GM18873 (cell line): ENCODE results near the gene DNAJA2.

Experiments
- ATAC-seq: cut with Tn5 transposase; IDR thresholded peaks from one replicate; pipeline ENCODE4 v1.9.1; 2021; ENCODE audit warnings: mild to moderate bottlenecking, moderate library complexity, moderate number of reproducible peaks; ENCODE audit not compliant: unreplicated experiment, low FRiP score

The DNAJA2 gene

DNA sequence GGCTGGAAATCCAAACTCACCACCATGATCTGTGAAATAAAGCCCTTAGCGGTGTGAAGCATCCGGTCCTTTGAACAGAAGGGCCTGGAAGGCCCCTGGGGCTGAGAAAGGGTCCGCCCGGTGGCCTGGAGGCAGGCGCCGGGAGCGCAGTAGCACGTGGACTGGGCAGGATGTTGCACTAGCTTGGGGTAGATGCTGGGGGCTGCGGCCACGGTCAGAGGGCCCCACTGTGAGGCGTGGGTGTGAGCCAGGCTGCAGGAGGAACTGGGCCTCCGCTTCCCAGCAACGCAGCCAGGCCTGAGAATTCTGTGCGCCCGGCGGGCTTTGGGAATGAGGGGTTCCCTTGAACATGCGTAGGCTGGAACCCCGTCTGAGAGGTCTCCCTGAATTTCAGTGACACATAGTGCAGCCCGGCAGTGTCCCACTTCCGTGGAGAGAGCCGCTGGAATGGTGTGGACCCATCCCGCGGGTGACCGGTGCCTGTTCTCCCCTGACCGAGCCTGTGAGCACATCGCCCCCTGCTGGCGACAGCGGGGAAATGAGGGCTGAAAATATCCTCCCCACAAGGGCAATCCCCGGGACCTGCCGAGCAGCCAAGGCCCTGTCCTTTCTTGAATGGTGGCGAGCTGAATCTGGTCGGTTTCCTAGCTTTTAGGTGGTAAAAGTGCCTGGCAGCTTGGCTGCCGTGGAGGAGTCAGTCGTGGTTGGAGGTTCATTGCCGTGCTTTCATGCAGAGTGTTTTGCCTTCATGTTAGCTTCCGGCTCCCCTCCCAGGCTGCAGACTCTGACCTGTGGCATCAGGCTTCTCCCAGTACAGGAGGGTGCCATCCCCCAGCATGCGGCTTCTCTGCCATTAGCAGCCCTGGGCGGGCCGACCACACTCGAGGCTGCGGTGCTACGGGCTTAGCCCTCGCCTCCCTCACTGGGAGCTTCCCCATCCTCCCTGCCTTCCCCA, 43.8 kb downstream of the DNAJA2 start:
- peak; percentile 77 for ATAC-seq

DNA sequence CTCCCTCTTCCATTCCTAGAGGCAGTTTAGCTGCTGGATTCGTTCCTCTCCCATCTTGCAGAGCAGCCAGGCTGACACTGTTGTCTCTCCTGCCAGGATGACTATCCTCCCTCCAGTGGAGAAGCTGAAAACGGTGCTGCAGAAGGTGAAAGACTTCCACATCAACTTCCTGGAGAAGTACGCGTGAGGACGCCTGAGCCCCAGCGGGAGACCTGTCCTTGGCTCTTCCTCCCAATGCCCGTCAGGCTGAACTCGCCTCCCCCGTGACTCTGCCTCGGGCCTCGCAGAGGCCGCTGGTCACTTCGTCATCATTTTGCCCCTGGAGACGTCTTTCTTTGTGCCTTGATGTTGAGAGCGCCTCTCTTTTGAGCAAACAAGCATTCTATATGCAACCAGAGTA, 44.7 kb downstream of the DNAJA2 start:
- ATAC-seq = no peak

DNA sequence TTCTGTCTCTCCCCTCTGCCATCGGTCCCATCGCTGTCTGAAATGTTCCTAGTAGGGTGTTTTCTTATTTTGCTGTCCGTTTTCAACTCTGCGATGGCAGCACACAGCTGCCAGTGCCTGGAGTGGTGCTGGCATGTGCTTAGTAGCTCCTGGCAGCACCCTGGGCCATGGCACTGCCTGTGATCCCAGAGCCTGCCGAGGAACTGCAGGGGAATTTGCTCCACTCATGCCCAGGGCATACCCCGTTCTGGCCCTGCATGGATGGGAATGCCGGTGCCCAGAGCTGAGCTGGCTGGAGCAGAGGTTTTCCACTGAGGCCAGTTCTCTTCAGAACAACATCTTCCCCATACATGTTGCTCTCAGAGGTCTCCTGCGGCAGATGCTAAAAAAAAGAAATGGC, 46.2 kb downstream of the DNAJA2 start:
- no peak for ATAC-seq

DNA sequence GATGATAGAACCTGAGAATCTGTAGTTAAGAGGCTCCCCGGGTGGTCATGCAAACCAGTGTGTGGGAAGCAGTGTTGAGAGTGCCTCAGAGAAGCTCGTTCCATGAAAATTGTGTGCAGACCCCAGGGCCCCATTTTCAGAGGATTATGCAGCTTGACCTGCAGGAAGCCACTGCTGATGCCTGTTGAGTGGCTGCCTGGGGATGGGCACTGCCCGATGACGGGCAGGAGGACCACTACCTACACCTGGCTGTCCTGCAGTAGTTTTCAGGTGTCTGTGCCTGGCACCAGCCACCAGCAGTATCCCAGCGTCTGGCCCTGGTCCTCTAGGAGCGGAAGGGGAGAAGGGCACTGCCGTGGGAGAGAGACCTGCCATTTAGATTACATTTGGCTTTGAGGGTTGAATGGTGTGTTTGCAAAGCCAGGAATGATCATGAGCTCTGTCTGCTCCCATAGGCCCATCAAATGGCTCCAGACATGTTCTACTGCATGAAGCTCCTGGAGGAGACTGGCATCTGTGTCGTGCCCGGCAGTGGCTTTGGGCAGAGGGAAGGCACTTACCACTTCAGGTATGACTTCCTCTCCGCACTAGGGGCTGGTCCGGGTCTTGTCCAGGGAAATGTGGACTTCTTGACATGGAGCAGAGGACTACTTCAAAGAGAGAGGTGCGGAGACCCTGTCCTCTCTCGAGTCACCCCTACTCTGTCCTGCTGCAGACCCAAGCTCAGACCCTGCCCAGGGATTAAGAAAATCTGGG, 46.8 kb downstream of the DNAJA2 start:
- no peak for ATAC-seq

DNA sequence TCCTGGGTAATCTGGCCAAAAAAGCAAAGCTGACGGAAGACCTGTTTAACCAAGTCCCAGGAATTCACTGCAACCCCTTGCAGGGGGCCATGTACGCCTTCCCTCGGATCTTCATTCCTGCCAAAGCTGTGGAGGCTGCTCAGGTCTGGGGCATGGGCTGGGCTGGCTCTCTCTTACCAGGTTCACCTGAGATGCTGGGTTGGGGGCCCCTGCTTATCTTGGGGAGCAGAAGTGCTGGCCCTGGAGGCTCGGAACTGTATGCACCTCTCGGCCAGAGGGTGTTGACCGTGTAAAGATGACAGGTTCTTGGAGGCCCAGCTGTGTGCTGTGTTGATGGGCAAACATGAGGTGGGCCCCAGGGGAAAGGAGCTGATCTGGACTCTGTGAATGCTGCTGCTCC, 49.1 kb downstream of the DNAJA2 start:
- no peak for ATAC-seq

DNA sequence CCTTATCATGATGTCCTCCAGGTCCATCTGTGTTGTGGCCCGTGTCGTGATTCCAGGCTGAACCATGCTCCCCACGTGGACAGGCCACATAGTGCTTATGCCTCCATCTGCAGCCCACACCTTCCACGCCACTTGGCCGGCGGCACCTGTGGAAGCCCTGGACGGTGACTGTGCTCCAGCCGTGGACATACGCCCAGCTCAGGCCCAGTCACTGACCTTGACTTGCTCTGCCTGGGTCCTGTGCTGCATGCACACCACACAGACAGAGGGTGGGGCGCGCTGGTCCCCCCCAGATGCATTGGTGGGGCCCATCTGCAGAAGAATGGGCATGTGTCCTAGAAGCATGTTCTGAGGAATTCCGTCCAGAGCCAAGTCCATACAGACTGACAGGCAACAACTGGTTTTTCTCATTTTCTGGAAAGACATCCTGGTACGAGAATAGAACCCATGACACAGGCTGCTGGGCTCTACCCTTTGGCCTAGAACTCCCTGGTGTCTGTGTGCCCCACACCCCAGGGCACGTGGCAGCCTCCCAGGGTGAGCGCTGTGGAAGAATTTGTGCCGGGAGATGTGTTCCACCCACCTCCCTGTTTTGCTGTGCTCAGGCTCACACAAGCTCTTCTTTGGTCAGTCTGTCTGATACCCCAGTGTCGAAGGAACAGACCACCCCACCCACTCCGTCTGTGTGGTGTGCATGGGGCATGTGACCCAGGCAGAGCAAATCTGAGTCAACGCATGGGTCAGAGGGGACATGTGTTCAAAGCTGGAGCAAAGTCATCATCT, 49.8 kb downstream of the DNAJA2 start:
- no peak for ATAC-seq

DNA sequence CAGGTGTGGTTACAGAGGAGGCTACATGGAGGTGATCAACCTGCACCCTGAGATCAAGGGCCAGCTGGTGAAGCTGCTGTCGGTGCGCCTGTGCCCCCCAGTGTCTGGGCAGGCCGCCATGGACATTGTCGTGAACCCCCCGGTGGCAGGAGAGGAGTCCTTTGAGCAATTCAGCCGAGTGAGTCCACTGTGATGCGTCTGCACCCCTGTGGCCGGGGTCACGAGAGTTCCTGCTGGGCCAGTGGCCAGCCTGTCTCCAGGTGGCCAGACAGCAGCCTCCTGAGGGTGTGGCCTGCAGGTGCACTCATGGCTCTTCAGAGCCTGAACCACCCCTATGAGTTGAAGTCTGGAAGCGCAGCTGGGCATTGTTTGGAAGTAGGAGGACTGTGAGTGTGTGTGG, 51.2 kb downstream of the DNAJA2 start:
- ATAC-seq = no peak

DNA sequence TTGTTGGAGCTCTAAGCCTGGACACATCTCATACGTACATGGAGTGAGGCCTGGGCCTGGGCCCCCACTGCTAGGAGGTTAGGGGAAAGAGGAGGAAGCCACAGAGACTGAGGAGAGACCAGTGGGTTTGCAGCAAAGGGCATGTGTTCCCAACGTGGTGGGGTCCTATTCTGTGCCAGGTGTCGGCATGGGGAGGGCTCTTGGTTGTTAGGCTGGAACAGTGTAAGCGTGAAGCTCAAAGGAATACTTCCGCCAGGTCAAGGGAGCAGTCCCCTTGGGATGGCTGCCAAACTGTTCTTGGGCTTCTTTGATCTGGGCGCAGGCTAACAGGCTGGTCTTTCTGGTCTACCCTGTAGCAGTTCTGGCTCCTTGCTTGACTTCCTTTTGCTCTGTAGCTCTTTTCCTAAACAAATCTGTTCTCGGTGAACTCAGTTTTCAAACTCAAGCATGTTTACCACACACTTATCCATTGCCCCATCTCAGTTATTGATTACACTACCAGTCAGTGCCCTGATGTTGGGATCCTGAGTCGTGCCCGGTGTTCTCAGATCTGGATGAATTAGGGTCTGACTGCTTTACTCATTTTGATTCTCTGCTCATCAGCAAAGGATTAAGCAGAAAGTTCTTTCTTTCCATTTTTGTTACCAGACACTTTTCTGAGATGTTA, 52.9 kb downstream of the DNAJA2 start:
- ATAC-seq = no peak

DNA sequence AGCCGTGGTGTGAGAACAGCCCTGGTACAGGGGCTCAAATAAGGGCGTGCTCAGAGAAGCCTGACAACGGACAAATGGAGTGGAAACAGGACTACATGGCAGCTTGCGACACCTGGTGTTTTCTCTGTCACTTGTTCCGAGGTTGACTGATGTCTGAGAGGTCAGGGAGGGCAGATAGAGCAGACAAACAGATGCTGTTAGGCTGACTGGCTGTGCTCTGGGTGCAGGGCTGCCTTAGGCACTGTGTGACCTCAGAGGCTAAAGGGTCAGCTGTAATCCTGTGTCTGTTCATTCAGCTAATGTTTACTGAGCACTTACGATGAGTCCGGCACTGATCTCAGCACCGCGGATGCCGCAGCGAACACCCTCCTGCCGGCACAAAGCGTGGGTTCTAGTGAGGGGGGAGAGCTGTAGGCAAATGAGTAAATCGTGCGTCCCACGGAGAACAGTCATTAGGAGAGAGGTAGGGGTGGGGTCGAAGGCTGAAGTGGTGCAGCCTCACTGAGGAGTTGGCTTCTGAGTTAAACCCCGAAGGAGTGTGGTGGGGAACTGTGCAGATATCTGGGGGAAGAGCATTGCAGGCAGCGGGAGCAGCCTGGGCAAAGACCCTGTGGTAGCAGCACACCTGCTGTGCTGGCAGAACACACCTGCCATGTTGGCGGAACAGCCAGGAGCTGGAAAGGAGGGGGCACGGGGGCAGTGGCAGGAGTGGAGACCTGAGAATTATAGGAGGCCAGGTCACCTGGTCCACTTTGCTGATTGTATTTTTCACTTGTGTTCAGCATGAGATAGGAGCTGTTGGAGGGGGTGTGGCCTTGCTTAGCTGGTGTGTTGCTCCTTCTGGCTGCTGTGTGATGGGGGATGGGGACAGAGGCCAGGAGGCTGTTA, 54.3 kb downstream of the DNAJA2 start:
- ATAC-seq = peak; percentile 93

DNA sequence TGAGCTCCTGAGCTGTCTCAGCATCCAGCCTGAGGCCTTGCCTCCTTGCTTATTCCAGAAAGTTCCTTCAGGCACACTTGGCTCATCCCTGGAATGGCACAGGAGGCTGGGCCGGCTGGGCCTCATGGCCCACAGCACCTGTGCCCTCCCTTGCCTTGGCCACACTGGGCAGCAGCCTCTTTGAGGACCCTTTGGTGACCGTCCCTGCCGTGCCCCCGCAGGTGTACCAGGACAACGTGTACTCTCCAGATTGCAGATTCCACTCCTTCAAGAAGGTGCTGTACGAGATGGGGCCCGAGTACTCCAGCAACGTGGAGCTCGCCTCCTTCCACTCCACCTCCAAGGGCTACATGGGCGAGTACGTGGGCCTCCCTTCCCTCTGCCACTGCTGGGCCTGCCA, 55.1 kb downstream of the DNAJA2 start:
- ATAC-seq = no peak

DNA sequence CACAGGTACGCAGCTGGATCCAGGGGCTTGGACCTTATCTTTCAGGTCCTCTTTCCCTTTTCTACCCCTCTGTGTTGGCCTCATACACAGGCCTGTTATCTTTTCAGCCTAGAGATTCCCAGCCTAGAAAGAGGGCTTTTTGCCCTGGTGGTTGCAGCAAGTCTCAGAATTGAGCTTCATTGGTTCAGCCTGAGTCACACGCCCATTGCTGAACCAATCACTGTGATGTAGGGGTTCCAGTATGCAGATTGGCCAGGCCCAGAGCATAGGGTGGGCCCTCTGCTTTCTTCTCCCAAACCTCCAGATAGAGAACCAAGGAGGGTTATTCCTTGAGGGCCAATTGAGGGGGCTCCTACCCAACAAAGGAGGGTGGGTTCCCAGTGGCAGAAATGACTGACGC, 56.5 kb downstream of the DNAJA2 start:
- no peak for ATAC-seq

DNA sequence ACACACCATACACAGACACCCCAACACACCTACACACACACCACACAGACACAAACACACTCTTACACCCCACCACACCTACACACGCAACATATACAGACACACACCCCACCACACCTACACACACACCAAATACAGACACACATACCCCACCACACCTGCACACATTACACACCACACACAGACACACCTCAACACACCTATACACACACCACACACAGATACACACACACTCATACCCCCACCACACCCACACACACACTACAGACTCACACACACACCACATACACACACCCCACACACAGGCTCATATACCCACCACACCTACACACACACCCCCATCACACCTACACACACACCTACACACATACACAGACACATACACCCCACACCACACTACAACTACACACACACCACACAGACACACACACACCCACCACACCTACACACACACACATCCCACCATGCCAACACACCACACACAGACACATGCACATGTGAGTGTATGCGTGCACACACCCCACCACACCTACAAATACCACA, 57.9 kb downstream of the DNAJA2 start:
- no peak for ATAC-seq

DNA sequence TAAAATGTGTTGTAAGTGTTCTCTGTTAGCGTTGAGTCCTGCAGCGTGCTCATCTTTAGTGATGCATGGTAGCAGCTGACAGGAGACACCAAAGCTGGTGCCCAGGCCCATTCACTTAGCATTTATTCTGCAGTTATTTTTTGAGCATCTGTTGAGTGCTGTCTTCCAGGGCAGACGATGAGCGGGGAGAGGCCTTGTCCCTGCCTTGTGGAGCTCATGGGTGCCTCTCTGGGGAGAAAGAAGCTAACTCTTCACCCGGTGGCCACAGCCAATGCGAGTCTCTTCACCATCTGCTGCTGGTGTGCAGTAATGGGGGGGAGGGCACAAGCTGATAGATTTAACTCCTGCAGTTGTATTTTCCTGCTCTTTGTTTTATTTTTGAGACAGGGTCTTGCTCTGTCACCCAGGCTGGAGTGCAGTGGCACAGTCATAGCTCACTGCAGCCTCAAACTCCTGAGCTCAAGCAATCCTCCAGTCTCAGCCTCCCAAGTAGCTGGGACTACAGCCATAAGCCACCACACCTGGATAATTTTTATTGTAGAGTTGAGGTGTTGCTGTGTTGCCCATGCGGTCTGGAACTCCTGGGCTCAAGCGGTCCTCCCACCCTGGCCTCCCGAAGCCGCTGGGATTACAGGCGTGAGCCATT, 58.8 kb downstream of the DNAJA2 start:
- no peak for ATAC-seq

DNA sequence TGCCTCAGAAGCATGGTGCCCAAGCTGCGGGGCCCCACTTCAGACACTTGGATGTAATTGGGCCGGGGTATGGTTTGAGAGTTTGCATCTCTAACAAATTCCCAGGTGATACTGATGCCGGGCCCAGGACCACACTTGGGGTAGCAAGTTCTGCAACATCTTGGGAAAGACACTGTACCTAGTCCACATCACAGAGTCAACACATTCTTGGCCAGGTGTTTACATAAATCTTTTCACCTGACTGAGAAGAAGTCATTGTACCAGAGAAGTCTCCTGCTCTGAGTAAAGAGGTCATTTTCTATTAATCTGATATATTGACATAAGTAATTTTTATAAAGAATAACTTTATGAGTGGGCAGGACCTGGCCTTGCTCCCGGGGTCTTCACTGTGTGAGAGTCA, 61.8 kb downstream of the DNAJA2 start:
- ATAC-seq = no peak

DNA sequence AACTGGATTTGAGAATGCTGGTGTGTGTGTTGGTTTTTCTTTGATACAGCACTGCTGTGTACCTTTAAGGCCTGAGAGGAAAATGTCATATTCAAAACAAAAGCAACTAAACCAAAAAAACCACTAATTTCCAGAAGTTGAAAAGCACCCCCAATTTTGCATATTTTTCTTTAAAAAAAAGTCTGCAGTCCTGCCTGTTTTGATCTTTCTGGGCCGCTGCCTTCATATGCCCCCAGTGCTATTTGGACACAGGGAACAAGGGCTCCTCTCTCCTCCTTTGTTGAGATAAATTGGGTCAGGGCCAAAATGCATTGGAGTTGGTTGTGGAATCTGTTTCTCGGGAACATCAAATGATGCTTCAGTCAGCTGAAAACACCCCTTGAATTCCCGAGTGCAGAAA, 62.4 kb downstream of the DNAJA2 start:
- ATAC-seq = peak; percentile 60

DNA sequence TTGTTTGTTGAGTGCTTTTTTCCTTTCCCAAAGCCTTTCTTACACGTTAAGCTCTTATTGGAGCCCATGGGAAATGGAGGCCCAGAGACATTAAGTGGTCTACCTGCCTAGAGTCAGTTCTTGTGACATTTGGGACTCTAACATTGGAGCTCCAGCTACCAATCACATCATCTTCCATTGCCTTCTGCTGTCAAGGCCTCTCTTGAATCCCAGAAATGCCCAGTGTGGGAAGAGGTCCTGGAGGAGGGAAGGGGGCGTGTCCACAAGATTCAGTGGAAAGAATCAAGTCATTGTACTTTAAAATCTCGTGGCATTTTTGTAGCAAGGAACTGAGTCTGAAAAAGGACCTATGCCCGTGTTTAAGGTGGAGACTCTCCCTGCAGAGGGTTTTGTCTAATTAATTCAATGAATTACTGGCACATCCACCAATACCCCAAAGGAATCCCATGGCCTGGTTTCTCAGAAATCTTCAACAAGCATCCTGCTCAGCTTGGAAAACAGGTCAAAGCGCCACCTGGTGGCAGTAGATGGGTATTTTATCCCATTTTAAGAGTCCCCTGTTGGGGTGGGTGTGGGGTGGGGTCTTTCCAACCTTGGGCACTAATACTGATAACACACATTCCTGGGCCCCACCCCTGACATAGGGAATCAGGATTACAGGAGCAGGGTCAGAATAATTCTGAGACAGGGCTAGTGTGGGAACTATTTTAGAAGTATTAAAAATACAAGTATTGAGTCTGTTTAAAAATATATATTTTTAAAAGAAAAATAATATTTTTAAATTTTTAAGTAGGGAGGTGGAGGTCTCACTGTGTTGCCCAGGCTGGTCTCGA, 64.7 kb downstream of the DNAJA2 start:
- no peak for ATAC-seq

DNA sequence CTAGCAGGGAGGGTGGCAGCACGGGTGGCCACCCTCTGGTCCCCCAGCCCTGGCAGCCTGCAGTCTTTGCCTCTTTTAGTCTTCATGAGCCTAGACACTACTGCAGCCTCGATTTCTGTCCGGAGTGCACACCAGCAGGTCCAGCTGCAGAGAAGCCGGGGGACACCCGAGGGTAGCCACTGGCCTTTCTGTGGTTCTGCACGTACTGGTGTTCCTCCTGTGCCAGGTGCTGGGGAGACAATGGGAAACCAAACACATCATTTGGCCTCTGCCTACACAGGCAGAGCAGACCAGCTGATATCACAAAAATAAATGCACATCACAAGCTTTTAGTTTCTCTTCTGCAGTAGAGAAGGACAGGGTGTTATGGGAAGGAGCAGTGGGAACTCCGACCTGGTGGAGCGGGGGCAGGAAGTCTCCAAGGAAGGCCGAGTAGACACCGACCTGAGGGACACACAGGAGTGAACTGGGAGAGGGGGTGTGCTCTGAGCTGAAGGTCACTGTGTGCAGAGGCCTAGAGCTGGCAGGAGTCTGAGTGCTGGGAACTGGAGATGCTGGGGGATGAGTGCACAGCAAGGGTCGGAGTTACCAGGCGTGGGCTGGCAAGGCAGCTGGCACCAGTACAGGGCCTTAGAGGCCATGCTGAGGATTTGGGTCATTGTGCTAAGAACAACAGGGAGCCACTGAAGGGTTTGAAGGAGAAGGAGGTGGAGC, 66.3 kb downstream of the DNAJA2 start:
- no peak for ATAC-seq
